Left ventricle myocardium inferior (tissue), 1 donor: ENCODE measurements around the gene FHIT. TPM values are rescaled to one million over a fixed set of nuclear protein-coding genes. Genes with fewer than 3 reads are reported as not detected.

Source experiments
- DNase-seq: peaks from one replicate; pipeline ENCODE4 v3.0.0-alpha.2; 2020
- H3K27ac ChIP-seq: fragments of 200-600 bp; replicated peaks from 2 replicates; pipeline ENCODE4 v1.8.0; 2021
- H3K27me3 ChIP-seq: fragments of 200-600 bp; 2 replicates; pipeline ENCODE4 v1.8.0; 2021; ENCODE audit warnings: low read depth
- H3K36me3 ChIP-seq: fragments of 200-600 bp; 2 replicates; pipeline ENCODE4 v1.8.0; 2021
- H3K4me1 ChIP-seq: fragments of 200-600 bp; 2 replicates; pipeline ENCODE4 v1.8.0; 2021
- H3K4me3 ChIP-seq: fragments of 200-600 bp; 2 replicates; pipeline ENCODE4 v1.8.0; 2021; ENCODE audit warnings: mild to moderate bottlenecking, moderate library complexity
- H3K9me3 ChIP-seq: fragments of 200-600 bp; replicated peaks from 2 replicates; pipeline ENCODE4 v1.8.0; 2021
- CTCF ChIP-seq: fragments of 200-600 bp; IDR thresholded peaks from 2 replicates; pipeline ENCODE4 v1.8.0; 2021; ENCODE audit warnings: antibody characterized with exemption, mild to moderate bottlenecking, borderline replicate concordance
- intact Hi-C: fragments of 100-400 bp; cut with micrococcal nuclease; formaldehyde crosslinking; loops from one replicate; pipeline ENCODE4 v1.11.0; 2022
- total RNA-seq: library from RNA; stranded (reverse); fragmentation: NEBNext Ultra II Directional; extraction: Animal tissue kit (Norgen Biotek cat#: 25700); gene quantifications from one replicate; pipeline ENCODE4 v1.2.1, GENCODE V29; 2021
- donor health status: DM: no; HTN: yes; CAD: no; lungs with severe emphysema.

FHIT gene
- total RNA-seq, 1 donor from 2014 or later: 16.0 TPM

GRCh38 chr3:60599586-60599985 is 651.7 kb downstream of the FHIT start:
- H3K27me3 ChIP-seq: no peaks in the 10 kb centered on the region
- intact Hi-C loops: no loop called here
- H3K36me3 ChIP-seq: no peaks in the 10 kb centered on the region
- no peak overlapping the region for H3K27ac ChIP-seq
- TF ChIP-seq CTCF: no peak
- H3K9me3 ChIP-seq: no peaks in the 10 kb centered on the region
- no peak for DNase-seq
- H3K4me3 ChIP-seq: no peak overlapping the region
- peaks cover 10% of the 10 kb centered on the region for H3K4me1 ChIP-seq

- Histone ChIP-seq H3K36me3 (no peaks in the 10 kb centered on the region), H3K4me3 (no peak overlapping the region), H3K4me1 (peaks cover 13% of the 10 kb centered on the region), H3K27ac (no peak overlapping the region), H3K9me3 (no peaks in the 10 kb centered on the region), H3K27me3 (no peaks in the 10 kb centered on the region)
- DNase-seq: no peak
- intact Hi-C loops: no loop called here
- no peak for TF ChIP-seq CTCF
These were observed 652.6 kb downstream of the FHIT start for GRCh38 chr3:60598671-60599070.

DNA sequence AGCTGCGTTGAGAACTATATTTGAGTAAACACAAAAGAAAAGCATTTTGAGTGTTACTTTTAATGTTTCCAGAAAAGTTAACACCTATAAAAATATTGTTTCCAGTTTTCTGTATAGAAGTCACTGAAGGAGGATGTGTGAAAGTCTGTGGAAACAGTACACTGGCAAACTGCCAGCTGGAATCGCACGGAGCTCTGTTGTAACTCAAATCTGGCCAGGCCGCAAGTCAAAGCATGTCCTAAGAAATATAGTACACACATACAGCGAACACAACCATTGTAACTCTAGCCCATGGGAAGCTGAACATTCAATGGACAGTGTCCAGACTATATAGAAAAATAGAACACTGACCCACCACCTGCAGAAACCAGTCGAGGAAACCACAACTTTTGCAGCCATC is 657.2 kb downstream of the FHIT start:
- intact Hi-C loops: no loop called here
- no peak for TF ChIP-seq CTCF
- Histone ChIP-seq H3K4me1 (peaks cover 33% of the 10 kb centered on the region), H3K4me3 (no peak overlapping the region), H3K27me3 (no peaks in the 10 kb centered on the region), H3K9me3 (no peaks in the 10 kb centered on the region), H3K36me3 (no peaks in the 10 kb centered on the region), H3K27ac (no peak overlapping the region)
- peak; percentile 68 for DNase-seq

- Histone ChIP-seq H3K4me1 (peaks cover 33% of the 10 kb centered on the region), H3K4me3 (no peak overlapping the region), H3K27ac (no peak overlapping the region), H3K27me3 (no peaks in the 10 kb centered on the region), H3K9me3 (peaks cover 4% of the 10 kb centered on the region), H3K36me3 (no peaks in the 10 kb centered on the region)
- intact Hi-C loops: no loop called here
- no peak for TF ChIP-seq CTCF
- no peak for DNase-seq
These were observed 660.0 kb downstream of the FHIT start for GRCh38 chr3:60591267-60591666.

DNA sequence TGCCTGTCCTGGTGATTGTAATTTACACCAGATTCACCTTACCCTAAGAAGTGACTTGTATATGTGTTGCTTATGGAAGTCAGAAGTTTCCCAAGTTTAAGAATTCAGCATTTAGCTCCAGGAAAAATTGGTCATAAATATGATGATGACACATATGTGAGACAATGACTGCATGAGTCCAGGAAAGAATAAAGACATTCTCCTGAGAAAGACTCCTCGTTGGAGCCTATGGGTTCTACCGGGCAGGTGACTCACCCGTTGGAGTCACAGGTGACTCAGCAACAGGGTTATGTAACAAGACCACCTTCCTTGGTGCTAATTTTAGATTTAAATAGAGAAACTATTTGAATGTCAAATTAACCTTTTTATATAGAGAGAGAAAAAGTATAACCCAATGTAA is 662.4 kb downstream of the FHIT start:
- no peak for TF ChIP-seq CTCF
- DNase-seq: no peak
- no peak overlapping the region for H3K4me3 ChIP-seq
- H3K9me3 ChIP-seq: peaks cover 4% of the 10 kb centered on the region
- H3K27me3 ChIP-seq: no peaks in the 10 kb centered on the region
- H3K36me3 ChIP-seq: no peaks in the 10 kb centered on the region
- peaks cover 23% of the 10 kb centered on the region for H3K4me1 ChIP-seq
- intact Hi-C loops: no loop called here
- no peak overlapping the region for H3K27ac ChIP-seq

- DNase-seq: no peak
- Histone ChIP-seq H3K27me3 (no peaks in the 10 kb centered on the region), H3K4me3 (no peak overlapping the region), H3K9me3 (peaks cover 4% of the 10 kb centered on the region), H3K4me1 (peaks cover 10% of the 10 kb centered on the region), H3K27ac (no peak overlapping the region), H3K36me3 (no peaks in the 10 kb centered on the region)
- no peak for TF ChIP-seq CTCF
- intact Hi-C loops: no loop called here
These were observed 665.3 kb downstream of the FHIT start for GRCh38 chr3:60585918-60586317.
